Tongue (tissue), 2 donors: Measurements from ENCODE around the gene CBX4. TPM values are rescaled to one million over a fixed set of nuclear protein-coding genes. Genes with fewer than 3 reads are reported as not detected.
A peak's percentile ranks its signal among the peaks of the same experiment; 100 is the strongest.

ENCODE experiments used
- DNase-seq: peaks from one replicate; pipeline ENCODE4 v3.0.0-alpha.2; 2015
- total RNA-seq: library from RNA; depleted of rRNA; stranded (reverse); fragments of >200 nt; gene quantifications from one replicate; pipeline ENCODE4 v1.2.3, GENCODE V29; 2014

CBX4 gene
- total RNA-seq, 1 donor from 2014 or later: 9.7 TPM

DNA sequence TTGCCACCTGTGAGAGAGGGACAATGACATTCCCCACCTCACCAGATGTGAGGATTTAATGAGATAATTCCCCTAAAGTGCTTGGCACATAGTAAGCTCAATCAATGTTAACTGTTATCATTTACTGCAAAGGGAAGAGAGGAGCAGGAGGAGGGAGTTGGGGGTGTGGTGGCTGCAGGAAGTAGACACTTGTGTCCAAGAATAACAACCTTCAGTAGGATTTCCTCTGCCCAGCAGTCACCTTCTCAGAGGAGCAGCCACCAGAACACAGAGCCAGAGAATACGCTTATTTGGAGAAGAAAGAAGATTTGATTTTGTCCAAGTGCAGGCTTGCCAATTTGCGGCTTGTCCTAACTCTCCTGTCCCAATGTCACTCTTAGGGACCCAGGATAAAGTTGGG is 10.2 kb downstream of the CBX4 start:
- DNase-seq: no peak

GRCh38 chr17:79826841-79827578 is 12.2 kb downstream of the CBX4 start:
- DNase-seq: no peak

- DNase-seq: no peak
Observed at GRCh38 chr17:79826204-79826680, 13.0 kb downstream of the CBX4 start.

- DNase-seq: no peak
Observed at GRCh38 chr17:79825580-79825921, 13.7 kb downstream of the CBX4 start.

- no peak for DNase-seq
Observed at GRCh38 chr17:79824893-79825579, 14.2 kb downstream of the CBX4 start.

GRCh38 chr17:79824234-79824633 is 15.0 kb downstream of the CBX4 start:
- no peak for DNase-seq

GRCh38 chr17:79822583-79823124 is 16.6 kb downstream of the CBX4 start:
- DNase-seq: no peak

DNA sequence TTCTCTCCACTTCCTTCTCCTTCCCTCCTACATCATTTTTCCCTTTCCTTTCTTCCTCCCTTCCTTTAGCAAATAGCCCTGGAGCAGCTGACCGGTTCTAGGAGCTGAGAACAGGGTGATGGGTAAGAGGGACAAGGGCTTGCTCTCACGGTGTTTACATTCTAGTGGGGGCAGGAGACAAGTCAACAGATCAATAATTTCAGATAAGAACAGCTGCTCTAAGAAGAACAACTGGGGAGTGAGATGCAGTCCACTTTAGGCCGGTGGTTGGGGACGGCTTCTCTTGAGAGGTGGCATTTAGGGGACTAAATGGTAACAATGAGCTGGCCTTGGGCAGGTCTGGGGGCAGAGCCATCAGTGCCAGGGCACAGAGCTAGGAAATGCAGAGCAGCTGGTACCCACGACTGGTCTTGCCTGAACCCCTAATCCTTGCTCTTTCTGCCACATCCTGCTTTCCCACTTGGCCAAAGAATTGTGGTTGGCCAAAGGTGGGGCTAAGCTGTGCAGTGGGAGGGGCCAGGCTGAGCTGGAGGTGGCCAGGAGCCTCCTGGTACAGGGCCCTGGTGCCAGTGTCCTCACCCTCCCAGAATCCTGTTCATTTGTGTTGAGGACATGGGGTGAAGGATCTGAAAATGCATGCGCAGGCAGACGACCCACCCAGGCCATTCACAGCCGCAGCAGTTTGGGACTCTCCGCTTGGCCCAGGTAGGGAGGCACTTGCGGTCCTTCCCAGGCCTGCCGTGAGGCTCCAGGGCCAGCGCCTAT is 17.7 kb downstream of the CBX4 start:
- DNase-seq: no peak

GRCh38 chr17:79820959-79821330 is 18.3 kb downstream of the CBX4 start:
- DNase-seq: no peak

DNA sequence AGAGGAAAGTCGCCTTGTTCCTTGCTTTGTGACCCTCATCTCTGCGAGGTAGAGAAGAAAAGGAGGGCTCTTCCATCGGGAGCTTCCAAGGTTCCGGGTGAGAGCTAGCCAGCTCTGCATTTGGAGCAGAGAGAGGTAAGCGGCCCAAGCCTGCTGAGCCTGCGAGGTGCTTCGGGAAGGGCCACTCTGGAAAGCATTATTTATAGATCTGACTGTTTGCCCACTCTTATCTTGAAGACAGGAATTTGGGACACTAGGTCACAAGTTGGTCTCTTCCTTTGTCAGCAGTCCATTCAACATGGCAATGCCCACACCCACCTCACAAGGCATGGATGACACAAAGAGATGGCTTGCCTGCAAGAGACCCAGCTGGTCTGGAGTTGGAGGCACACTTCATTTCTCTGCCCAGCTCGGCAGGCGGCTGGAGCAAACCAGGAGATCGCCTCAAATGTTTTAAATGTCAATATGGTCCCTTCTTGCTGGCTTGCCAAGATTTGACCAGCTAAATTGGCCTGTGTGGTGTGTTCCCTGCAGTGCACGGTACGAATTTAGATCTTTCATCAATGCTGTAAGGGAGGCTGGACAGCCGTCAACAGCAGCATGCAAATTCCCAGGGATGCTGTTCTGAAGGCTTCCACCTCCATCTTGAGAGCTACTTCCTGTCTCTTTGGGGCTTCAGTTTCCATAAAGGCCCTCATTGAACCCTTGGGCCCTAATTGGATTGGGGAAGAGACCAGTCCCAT is 19.5 kb downstream of the CBX4 start:
- DNase-seq: no peak

DNA sequence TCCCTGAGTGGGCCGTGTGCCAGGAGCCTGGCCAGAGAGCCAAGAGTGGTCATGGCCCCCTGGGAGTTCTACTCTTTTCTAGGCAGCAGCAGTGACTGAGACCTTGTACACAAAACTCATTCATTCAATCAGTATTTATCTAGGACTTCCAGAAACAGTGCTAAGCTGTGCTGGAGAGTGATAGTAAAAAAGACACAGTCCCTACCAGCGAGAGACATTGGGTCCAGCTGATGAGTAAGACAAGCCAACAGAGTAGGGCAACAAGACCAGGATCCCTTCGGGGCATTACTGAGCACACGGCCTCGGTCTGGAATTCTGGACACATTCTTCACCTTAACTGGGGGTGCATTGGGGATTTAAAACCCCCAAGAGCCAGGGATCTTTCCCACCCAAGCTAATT is 20.2 kb downstream of the CBX4 start:
- no peak for DNase-seq

DNA sequence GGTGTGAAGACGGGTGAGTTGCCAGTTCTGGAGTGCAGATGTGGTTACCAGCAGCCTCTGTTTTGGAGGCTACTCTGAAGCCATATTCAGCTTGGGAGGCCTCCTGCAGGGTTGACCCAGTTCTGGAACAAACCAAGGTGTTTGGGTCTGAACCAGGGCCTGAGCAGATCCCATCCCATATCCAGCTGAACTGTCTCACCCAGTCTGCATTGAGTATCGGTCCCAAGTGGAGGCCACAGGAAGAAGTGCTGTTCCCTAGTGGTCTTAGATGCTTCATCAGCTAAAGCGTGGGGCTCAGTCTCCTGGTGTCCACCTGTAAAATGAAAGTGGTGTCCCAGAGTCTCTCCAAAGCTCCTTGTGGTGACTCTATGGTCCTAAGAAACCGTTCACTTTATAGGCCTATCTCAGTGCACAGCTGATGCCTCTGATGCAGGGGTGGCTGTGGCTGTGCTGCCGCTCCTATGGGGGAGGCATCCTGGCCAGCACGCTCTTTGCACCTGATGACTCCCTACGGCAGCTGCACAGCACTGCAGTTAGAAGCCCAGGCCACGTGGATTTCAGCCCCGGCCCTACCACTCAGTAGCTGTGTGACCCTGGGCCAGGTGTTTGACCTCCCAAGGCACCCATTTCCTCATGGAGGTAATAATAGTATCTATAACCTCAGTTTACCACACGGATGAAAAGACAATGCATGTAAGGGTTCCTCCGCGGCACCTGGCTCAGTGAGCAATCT is 21.0 kb downstream of the CBX4 start:
- no peak for DNase-seq

DNA sequence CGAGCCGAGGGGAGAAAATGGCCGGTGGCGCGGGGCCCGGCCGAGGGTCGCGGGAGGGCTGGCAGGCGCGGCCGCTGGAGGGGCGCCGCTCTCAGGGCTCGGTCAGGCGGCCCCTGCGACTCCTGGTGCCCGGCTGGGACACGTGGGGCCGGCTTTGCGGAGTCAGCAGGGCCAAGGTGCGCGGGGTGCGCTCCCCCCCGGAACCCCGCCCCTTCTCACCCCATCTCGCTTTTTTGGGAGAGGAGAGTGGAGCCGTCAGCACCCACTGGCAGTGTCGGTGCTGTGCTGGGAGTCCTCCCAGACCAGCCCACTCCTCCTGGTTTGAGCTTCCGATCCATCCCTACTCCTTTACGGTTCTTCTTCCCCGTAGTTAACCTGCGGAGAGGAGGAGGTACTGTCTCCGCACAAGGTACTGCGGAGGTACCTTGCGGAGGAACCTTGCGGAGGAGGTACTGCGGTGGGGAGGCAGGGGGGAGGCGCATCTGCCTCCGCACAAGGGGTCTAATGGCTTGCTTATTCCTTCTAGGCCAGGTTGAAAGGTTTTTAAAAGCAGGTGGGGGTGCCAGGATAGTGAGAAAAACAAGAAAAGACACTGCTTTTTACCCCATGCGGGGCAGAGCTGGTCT is 23.3 kb downstream of the CBX4 start:
- no peak for DNase-seq

DNA sequence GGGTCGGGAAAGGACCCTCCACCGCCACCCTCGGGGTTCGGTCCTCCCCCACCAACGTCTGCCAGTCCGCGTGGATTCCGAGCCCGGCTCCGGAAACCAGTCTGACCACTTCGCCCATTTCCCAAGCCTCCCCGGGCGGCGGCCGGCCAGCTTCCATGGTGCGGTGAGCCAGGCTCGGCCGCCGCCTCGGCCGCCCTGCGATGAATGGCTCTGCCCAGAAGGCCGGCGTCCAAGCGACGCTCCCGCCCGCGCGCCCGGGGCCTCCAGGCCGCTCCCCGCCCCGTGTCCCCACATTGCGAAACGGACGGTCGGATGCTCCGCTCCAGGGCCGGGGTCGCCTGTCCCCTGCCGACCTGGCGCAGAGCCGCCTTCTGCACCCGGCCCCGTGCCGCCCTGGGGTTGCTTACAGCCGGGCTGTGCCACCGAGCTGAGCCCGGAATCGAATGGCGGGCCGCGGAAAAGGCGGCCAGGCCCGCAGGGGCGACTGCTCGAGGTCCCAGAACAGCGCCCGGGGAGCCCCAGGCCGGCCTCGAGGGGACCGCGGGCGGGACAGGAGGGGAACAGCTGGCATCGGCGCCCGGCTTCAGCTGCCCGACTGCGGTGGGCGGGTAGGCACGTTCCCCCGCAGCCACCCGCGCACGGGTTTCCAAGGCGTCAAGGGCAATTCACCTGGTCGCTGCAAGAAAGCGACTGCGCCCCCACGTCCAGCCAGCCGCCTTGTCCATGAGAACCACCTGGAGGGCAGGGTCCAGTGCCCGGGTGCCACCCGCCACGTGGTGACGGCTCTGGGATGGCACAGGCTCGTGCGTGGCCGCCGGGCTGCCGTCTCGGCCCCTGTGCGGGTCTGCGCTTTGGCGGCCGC is 24.0 kb downstream of the CBX4 start:
- DNase-seq: no peak

GRCh38 chr17:79814127-79814973 is 24.9 kb downstream of the CBX4 start:
- DNase-seq: no peak

GRCh38 chr17:79813297-79814126 is 25.7 kb downstream of the CBX4 start:
- peak; percentile 61 for DNase-seq

- no peak for DNase-seq
Observed at GRCh38 chr17:79812353-79813258, 26.6 kb downstream of the CBX4 start.
